ENCODE measurements around the gene ZPR1. TPM values are rescaled to one million over a fixed set of nuclear protein-coding genes. Genes with fewer than 3 reads are reported as not detected.

The ZPR1 gene
- total RNA-seq, 1 experiment from 2014 or later, result 139 TPM

GRCh38 chr11:116731097-116731761 lies 56.6 kb downstream of the ZPR1 start:
- POLR2A ChIA-PET, result interaction anchor here (0.6 kb wide), 1 partner anchor 27 kb away, joined by 11 read pairs; no protein-coding TSS in a partner anchor
- Histone ChIP-seq H3K27ac (ENCODE audit: low read length) (no peak overlapping the region), H3K4me3 (ENCODE audit: low read depth in 2 of 2, low read length in 2 of 2) (no peak overlapping the region), H3K27me3 (ENCODE audit: control insufficient read depth, insufficient read depth, low read length) (peaks cover 13% of the 10 kb centered on the region), H3K36me3 (ENCODE audit: control insufficient read depth, insufficient read depth, low read length) (no peaks in the 10 kb centered on the region), H3K4me1 (ENCODE audit: control insufficient read depth, insufficient read depth, low read length) (no peaks in the 10 kb centered on the region), H3K9me3 (ENCODE audit: control insufficient read depth, insufficient read depth, low read depth, low read length) (no peaks in the 10 kb centered on the region)
- ATAC-seq (no peak), DNase-seq (ENCODE audit: low read depth, low spot score) (no peak)
- TF ChIP-seq CTCF (IDR thresholded peaks at IDR 0.05), result no peak
- no peak for TF ChIP-seq POLR2AphosphoS5 (IDR thresholded peaks at IDR 0.05; ENCODE audit: low read depth, low read length)
- no peak for TF ChIP-seq SIN3A (IDR thresholded peaks at IDR 0.05; ENCODE audit: borderline replicate concordance, insufficient read depth, low read depth, low read length)
- no peak for TF ChIP-seq TCF7L2 (IDR thresholded peaks at IDR 0.05; ENCODE audit: low read depth, low read length)
- TF ChIP-seq REST (IDR thresholded peaks at IDR 0.05; ENCODE audit: insufficient read depth in 1 of 2, low read depth in 2 of 2, low read length in 1 of 2), result no peak
- BruUV-seq (replicated peaks), result no TSS peak
- in situ Hi-C loops (cut with HindIII; ENCODE audit: low pct_unique_long_range_greater_than_20kb, low sequenced_read_pairs), result no loop called here
- CTCF ChIA-PET, result interaction anchor here (0.5 to 1.6 kb wide), 2 partner anchors 105 to 448 kb away, joined by 3 to 4 read pairs; no protein-coding TSS in a partner anchor
- intact Hi-C loops (cut with micrococcal nuclease; ENCODE audit: unreplicated experiment), result no loop called here

- H3K27me3 ChIP-seq (ENCODE audit: control insufficient read depth, insufficient read depth, low read length), result peaks cover 13% of the 10 kb centered on the region
- H3K27ac ChIP-seq (ENCODE audit: low read length), result no peak overlapping the region
- H3K9me3 ChIP-seq (ENCODE audit: control insufficient read depth, insufficient read depth, low read depth, low read length), result no peaks in the 10 kb centered on the region
- no peak for DNase-seq (ENCODE audit: low read depth, low spot score)
- ATAC-seq, result no peak
- in situ Hi-C loops (cut with HindIII; ENCODE audit: low pct_unique_long_range_greater_than_20kb, low sequenced_read_pairs), result no loop called here
- H3K4me1 ChIP-seq (ENCODE audit: control insufficient read depth, insufficient read depth, low read length), result no peaks in the 10 kb centered on the region; the same call in 1 of the 2 replicates
- BruUV-seq (replicated peaks), result no TSS peak
- intact Hi-C loops (cut with micrococcal nuclease; ENCODE audit: unreplicated experiment), result no loop called here
- POLR2A ChIA-PET, result no interaction called here
- H3K36me3 ChIP-seq (ENCODE audit: control insufficient read depth, insufficient read depth, low read length), result no peaks in the 10 kb centered on the region
- no peak overlapping the region for H3K4me3 ChIP-seq (ENCODE audit: low read depth in 2 of 2, low read length in 2 of 2)
- TF ChIP-seq TCF7L2 (IDR thresholded peaks at IDR 0.05; ENCODE audit: low read depth, low read length) (no peak), POLR2AphosphoS5 (IDR thresholded peaks at IDR 0.05; ENCODE audit: low read depth, low read length) (no peak), SIN3A (IDR thresholded peaks at IDR 0.05; ENCODE audit: borderline replicate concordance, insufficient read depth, low read depth, low read length) (no peak), CTCF (IDR thresholded peaks at IDR 0.05) (no peak), REST (IDR thresholded peaks at IDR 0.05; ENCODE audit: insufficient read depth in 1 of 2, low read depth in 2 of 2, low read length in 1 of 2) (no peak)
- CTCF ChIA-PET, result no interaction called here
Measured at GRCh38 chr11:116730601-116731000, 57.2 kb downstream of the ZPR1 start.

Measured in Panc1 (cell line).